Mucosa of rectum (tissue), 2 donors: ENCODE results near the gene MED13L.
"Not testable (repeated sequence)": the region's sequence is repeated elsewhere in the genome, so short reads cannot be mapped to it uniquely, and the experiment has no call there.

Source experiments
- H3K27ac ChIP-seq, 2 donors: one replicate each; pipeline ENCODE4 v1.7.0; 2013; ENCODE audit warnings: inconsistent platforms in 2 of 2, low read depth in 2 of 2, low read length in 2 of 2
- H3K27me3 ChIP-seq, 2 donors: one replicate each; pipeline ENCODE4 v1.7.0; 2013; ENCODE audit warnings: low read length in 2 of 2; ENCODE audit not compliant: control insufficient read depth in 2 of 2, insufficient read depth in 2 of 2
- H3K36me3 ChIP-seq, 2 donors: one replicate each; pipeline ENCODE4 v1.7.0; 2013; ENCODE audit warnings: low read length in 2 of 2; ENCODE audit not compliant: control insufficient read depth in 2 of 2, insufficient read depth in 2 of 2
- H3K4me1 ChIP-seq, 2 donors: one replicate each; pipeline ENCODE4 v1.7.0; 2013; ENCODE audit warnings: low read length in 2 of 2, mild to moderate bottlenecking in 1 of 2; ENCODE audit not compliant: control insufficient read depth in 2 of 2, insufficient read depth in 2 of 2
- H3K4me3 ChIP-seq, 2 donors: one replicate each; pipeline ENCODE4 v1.7.0; 2013; ENCODE audit warnings: low read length in 2 of 2
- H3K9ac ChIP-seq, 2 donors: one replicate each; pipeline ENCODE4 v1.7.0; 2013; ENCODE audit warnings: low read length in 2 of 2, low read depth in 1 of 2, mild to moderate bottlenecking in 1 of 2
- H3K9me3 ChIP-seq, 2 donors: one replicate each; pipeline ENCODE4 v1.7.0; 2013; ENCODE audit warnings: low read length in 2 of 2; ENCODE audit not compliant: control insufficient read depth in 2 of 2
- donor health status: healthy.
- donor health status: Normal muscosa, but diverticular disease.

Gene MED13L

DNA sequence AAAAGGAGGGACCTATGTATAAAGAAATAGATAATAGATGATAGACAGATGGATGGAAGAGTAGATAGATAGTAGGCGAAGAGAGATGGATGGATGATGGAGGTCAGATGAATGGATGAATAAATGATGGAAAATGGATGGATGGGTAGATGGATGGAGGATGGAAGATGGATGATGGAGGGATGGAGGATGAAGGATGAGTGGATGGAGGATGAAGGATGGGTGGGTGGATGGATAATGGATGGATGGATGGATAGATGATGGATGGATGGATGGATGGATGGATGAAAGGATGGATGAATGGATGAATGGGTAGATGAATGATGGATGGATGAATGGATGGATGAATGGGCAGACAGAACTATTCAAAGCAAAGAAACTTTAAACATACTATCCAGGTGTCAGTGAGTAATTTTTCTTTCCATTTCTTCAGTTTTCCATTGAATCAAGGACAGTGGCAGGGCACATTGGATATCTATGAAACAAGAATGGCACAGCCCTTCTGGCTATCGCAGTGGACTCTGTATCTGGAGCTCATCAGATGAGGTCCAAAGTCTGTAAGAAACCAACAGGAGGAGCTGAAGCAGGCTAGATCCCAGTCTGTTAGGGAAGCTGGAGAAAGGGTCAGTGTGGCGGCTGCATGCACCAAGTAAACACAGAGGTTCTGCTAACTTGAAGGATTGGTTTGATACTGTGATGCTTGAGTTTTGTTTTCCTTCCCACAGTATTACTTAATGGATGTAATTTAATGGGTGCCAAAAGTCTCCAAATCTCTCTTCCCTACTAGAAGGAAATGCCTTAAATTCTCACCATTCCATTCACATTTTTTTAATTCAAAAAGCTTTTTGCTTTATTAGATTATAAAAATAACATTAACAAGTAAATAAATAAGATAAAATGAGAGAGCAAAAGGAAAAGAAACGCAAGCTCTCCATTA lies 18.1 kb upstream of the MED13L start:
- Histone ChIP-seq H3K27me3 (no peaks in the 10 kb centered on the region), H3K9me3 (no peaks in the 10 kb centered on the region), H3K9ac (no peak overlapping the region), H3K4me3 (no peak overlapping the region), H3K36me3 (no peaks in the 10 kb centered on the region), H3K4me1 (peaks cover 0 to 4% of the 10 kb centered on the region in 2 donors), H3K27ac (no peak overlapping the region)

DNA sequence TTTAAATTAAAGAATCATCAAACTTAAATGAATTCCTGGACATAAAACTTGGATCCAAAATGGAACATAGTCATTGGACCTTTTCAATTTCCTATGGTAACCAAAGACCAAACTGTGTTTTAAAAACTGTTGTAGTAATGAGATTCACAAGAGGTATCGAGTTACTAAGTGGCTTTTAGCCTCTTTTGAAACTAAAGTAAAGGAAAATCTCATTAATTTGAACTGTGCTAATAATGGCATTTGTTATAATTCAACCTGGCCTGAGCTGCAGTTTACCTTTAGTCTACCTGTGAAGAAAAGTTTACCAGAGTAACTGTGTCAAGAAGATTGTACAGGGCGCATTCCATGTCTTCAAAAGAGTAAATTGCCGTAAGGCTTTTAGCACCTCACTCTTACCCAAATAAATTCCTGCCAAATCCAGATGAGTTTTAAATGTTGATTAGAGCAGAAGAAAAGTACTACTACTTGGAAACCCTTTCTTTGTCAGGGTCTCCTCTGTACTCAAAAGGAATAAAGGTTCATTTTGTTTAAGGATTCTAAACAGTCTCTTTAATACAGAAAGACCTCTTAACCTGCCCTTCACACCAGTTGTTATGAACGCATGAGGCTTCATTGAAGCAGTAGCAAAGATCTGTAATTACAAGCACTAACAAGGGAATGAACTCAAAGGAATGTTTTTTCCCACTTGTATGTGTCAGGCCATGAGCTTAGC lies 17.1 kb upstream of the MED13L start:
- H3K9me3 ChIP-seq: no peaks in the 10 kb centered on the region
- peaks cover 0 to 4% of the 10 kb centered on the region in 2 donors for H3K4me1 ChIP-seq
- H3K27me3 ChIP-seq: no peaks in the 10 kb centered on the region
- H3K27ac ChIP-seq: no peak overlapping the region
- no peak overlapping the region for H3K4me3 ChIP-seq
- H3K9ac ChIP-seq: no peak overlapping the region
- H3K36me3 ChIP-seq: no peaks in the 10 kb centered on the region

DNA sequence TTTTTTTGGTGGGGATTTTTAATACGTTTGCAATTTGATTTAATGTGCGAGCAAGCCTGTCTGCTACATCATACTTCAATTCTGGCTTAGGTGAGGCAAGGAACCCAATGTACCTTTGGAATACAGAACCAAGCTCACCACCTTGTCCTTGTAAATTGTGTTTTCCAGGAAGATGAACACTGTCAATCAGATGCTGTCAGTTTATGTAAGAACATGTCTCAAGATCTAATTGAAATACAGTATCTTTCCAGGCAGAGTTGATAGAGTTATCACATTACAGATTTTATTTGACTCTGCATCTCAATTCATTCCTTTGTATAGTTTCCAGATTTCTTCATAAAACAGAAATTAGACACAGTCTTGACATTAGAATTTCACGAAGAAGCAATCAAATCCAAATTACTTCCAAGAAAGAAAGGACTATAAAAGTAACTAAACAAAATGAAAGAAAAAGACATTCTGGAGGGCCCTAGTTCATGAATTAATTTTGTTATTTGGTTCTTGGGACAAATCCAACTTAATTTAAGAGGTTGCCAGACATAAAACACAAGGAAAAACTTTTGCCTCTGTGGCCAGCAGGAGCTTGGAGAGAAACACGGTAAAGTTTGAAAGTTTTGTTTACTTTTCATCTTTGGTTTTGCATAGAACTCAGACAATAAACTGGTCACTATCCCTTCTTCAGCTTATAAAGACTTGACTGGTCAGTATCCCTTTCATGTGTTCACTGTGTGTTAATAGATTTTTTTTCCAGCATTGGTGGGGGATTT lies 16.4 kb upstream of the MED13L start:
- no peak overlapping the region for H3K9ac ChIP-seq
- H3K4me3 ChIP-seq: no peak overlapping the region
- no peaks in the 10 kb centered on the region for H3K27me3 ChIP-seq
- no peak overlapping the region for H3K27ac ChIP-seq
- H3K36me3 ChIP-seq: no peaks in the 10 kb centered on the region
- no peaks in the 10 kb centered on the region for H3K9me3 ChIP-seq
- no peaks in the 10 kb centered on the region for H3K4me1 ChIP-seq

GRCh38 chr12:116291218-116291617 lies 13.7 kb upstream of the MED13L start:
- Histone ChIP-seq H3K9me3 (no peaks in the 10 kb centered on the region), H3K4me1 (no peaks in the 10 kb centered on the region), H3K27ac (no peak overlapping the region), H3K36me3 (no peaks in the 10 kb centered on the region), H3K9ac (no peak overlapping the region), H3K4me3 (no peak overlapping the region), H3K27me3 (no peaks in the 10 kb centered on the region)

GRCh38 chr12:116288735-116289134 lies 11.2 kb upstream of the MED13L start:
- H3K36me3 ChIP-seq: no peaks in the 10 kb centered on the region
- H3K4me1 ChIP-seq: no peaks in the 10 kb centered on the region
- H3K27ac ChIP-seq: no peak overlapping the region
- no peak overlapping the region for H3K9ac ChIP-seq
- H3K4me3 ChIP-seq: no peak overlapping the region
- no peaks in the 10 kb centered on the region for H3K9me3 ChIP-seq
- no peaks in the 10 kb centered on the region for H3K27me3 ChIP-seq

DNA sequence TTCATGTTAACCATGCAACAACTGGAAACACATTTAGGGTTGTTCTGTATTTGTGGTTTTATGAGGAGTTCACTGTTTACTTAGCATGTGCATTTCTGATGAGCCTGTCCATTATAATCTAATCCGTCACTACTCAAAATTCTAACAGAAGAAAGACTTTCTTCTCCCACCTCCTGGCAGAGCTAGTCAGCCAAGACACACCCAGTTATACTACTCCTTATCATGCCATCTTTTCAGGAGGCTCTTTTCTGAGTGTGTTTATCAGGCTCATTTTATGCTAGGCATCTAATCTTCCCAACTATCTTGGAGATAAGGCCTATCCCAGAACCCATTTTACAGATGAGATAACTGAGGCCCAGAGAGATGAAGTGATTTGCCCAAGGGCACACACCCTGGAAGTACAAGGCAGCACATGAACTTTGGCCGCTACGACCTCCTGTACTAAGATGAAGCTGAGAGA lies 10.4 kb upstream of the MED13L start:
- H3K4me3 ChIP-seq: no peak overlapping the region
- no peaks in the 10 kb centered on the region for H3K4me1 ChIP-seq
- no peaks in the 10 kb centered on the region for H3K27me3 ChIP-seq
- no peak overlapping the region for H3K27ac ChIP-seq
- no peaks in the 10 kb centered on the region for H3K9me3 ChIP-seq
- H3K9ac ChIP-seq: no peak overlapping the region
- H3K36me3 ChIP-seq: no peaks in the 10 kb centered on the region

DNA sequence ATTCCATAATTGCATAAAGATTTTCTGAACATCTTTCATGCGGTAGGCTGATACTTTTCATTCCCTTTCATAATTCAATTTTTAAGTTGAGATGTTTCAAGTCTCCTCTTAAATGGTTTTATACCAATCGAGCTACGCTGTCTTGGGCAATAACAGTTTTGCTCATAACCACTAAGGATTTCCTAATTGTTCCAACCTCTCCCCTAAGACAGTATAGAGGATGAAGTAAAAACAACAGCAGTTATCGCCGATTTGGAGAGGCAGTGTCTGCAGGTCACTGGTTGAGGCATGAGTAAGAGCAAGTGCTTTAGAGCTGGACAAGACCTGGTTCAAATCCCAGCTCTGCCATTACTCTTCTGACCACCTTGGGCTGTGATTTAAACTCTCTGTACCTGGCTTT lies 6.9 kb upstream of the MED13L start:
- Histone ChIP-seq H3K4me1 (peaks cover 0 to 2% of the 10 kb centered on the region in 2 donors), H3K9me3 (no peaks in the 10 kb centered on the region), H3K27ac (no peak overlapping the region)

DNA sequence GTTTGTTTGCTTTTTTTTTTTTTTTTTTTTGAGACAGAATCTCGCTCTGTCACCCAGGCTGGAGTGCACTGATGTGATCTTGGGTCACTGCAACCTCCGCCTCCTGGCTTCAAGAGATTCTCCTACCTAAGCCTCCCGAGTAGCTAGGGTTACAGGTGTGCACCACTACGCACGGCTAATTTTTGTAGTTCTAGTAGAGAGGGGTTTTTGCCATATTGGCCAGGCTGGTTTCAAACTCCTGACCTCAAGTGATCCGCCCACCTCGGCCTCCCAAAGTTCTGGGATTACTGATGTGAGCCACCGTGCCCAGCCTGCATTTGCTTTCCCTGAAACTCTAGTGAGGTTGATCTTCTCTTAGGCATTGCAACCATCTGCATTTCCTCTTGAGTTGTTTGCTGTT lies 6.4 kb upstream of the MED13L start:
- not testable (repeated sequence) for H3K27ac ChIP-seq, H3K9ac ChIP-seq, H3K27me3 ChIP-seq, H3K4me1 ChIP-seq, H3K36me3 ChIP-seq, H3K4me3 ChIP-seq, H3K9me3 ChIP-seq

More for the DNA sequence above, 6.9 kb upstream of the MED13L start:
- H3K4me3 ChIP-seq: no peak overlapping the region
- no peaks in the 10 kb centered on the region for H3K27me3 ChIP-seq
- H3K9ac ChIP-seq: no peak overlapping the region
- no peaks in the 10 kb centered on the region for H3K36me3 ChIP-seq

DNA sequence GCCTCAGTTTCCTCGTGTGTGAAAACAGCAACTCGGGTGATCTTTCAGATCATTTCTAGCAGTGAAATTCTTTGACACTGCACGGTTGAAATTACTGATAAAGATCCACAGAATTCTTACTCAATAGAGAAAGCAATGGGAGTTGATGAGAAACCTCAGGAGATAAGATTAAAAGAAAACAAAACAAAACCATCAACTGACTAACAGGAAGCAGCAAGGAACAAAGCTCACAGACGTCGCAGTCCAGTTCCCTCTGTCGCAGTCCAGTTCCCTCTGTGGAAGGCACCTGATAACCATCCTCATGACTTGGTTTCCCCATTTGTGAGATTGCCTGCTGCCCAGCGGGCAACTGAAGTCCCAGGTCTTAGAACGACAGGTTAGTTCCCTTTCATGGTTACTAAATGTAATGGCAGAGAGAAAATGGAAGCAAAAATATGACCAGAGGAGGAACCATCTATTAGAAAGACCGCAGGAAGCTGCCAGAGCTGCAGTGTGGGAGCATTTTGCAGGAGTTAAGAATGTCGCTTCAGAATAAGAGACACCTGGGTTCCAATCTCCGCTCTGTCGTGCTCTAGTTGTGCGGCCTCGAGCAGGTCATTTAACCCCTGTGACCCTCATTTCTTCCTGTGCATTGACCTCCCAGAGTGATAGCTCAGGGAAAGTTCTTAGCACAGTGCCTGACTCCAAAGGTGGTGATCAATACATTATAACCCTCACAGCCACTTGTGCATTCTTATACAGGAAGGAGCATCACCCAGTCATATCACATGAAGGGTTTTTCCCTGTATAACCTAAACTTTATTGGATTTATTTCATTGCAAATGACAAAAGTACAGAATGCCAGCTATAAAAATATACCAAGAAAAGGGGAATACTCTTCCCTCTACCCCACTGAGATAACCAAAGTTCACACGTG lies 5.1 kb upstream of the MED13L start:
- H3K4me1 ChIP-seq: peaks cover 0 to 2% of the 10 kb centered on the region in 2 donors
- peak overlapping the region in 1 of 2 donors; percentile 43 for H3K4me3 ChIP-seq
- H3K9me3 ChIP-seq: no peaks in the 10 kb centered on the region
- peak overlapping the region in 1 of 2 donors; percentile 9 for H3K9ac ChIP-seq
- no peaks in the 10 kb centered on the region for H3K27me3 ChIP-seq
- no peaks in the 10 kb centered on the region for H3K36me3 ChIP-seq
- H3K27ac ChIP-seq: no peak overlapping the region
